Heart left ventricle (tissue), 16 donors: ENCODE data around the gene PSMD9. TPM values are rescaled to one million over a fixed set of nuclear protein-coding genes. Genes with fewer than 3 reads are reported as not detected.

Experiments
- ATAC-seq, 4 donors: fragments of 200-7000 bp; cut with Tn5 transposase; one replicate each; pipeline ENCODE4 v1.9.1; 2020 to 2022; ENCODE audit warnings: moderate library complexity in 4 of 4, mild to moderate bottlenecking in 3 of 4, moderate number of reproducible peaks in 1 of 4
- DNase-seq, 5 donors: peaks; one replicate each; pipeline ENCODE4 v3.0.0-alpha.2; 2020
- H3K27ac ChIP-seq, 12 donors: fragments of 200-600 bp; sonication (generic) in 4 of 12; one replicate each; pipeline versions ENCODE4 v1.5.0 to v1.8.0; 2016 to 2022; ENCODE audit warnings: mild to moderate bottlenecking in 2 of 12
- H3K27me3 ChIP-seq, 9 donors: fragments of 200-600 bp; sonication (generic) in 2 of 9; one replicate each; pipeline versions ENCODE4 v1.5.1 to v1.8.0; 2016 to 2022; ENCODE audit warnings: mild to moderate bottlenecking in 3 of 9
- H3K36me3 ChIP-seq, 9 donors: fragments of 200-600 bp; sonication (generic) in 2 of 9; one replicate each; pipeline versions ENCODE4 v1.5.0 to v1.8.0; 2018 to 2022; ENCODE audit warnings: mild to moderate bottlenecking in 2 of 9
- H3K4me1 ChIP-seq, 12 donors: fragments of 200-600 bp; sonication (generic) in 4 of 12; one replicate each; pipeline versions ENCODE4 v1.5.0 to v1.8.0; 2016 to 2022; ENCODE audit warnings: mild to moderate bottlenecking in 3 of 12
- H3K4me3 ChIP-seq, 12 donors: fragments of 200-600 bp; sonication (generic) in 4 of 12; one replicate each; pipeline versions ENCODE4 v1.5.0 to v1.8.0; 2017 to 2022; ENCODE audit warnings: mild to moderate bottlenecking in 9 of 12, moderate library complexity in 4 of 12
- H3K9me3 ChIP-seq, 12 donors: fragments of 200-600 bp; sonication (generic) in 4 of 12; one replicate each; pipeline versions ENCODE4 v1.5.0 to v1.8.0; 2016 to 2022; ENCODE audit warnings: mild to moderate bottlenecking in 1 of 12
- CTCF ChIP-seq, 12 donors: fragments of 200-600 bp; sonication (generic) in 4 of 12; IDR thresholded peaks; one replicate each; pipeline versions ENCODE4 v1.5.0 to v1.8.0; 2018 to 2022; ENCODE audit warnings: antibody characterized with exemption in 12 of 12, mild to moderate bottlenecking in 5 of 12
- POLR2A ChIP-seq, 2 donors: fragments of 450-650 bp; IDR thresholded peaks; one replicate each; pipeline ENCODE4 v1.6.1; 2017; ENCODE audit warnings: antibody characterized with exemption in 2 of 2, mild to moderate bottlenecking in 2 of 2, moderate library complexity in 2 of 2
- WGBS, 4 donors: extraction: QIAGEN DNeasy Blood & Tissue Kit in 2 of 4; methylation state at CpG; one replicate each; pipeline versions ENCODE4 v1.1.5 to v1.1.7; 2013 to 2018; 5-methylcytosine and 5-hydroxymethylcytosine counted together
- intact Hi-C, 10 donors: fragments of 100-400 bp; cut with DNase I; formaldehyde crosslinking; loops; one replicate each; pipeline versions ENCODE4 v1.11.1 to v1.14.2; 2022
- polyA plus RNA-seq, 2 donors: library from polyadenylated mRNA; stranded (reverse); fragments of 200-250 nt; gene quantifications; one replicate each; pipeline ENCODE4 v1.2.3, GENCODE V29; 2013
- total RNA-seq, 9 donors: library from RNA; depleted of rRNA in 2 of 9; stranded (reverse); fragments of >200 nt in 2 of 9; fragmentation: NEBNext Ultra II Directional in 3 of 9; extraction: Animal tissue kit (Norgen Biotek cat#: 25700) in 3 of 9; gene quantifications; one replicate each; pipeline versions ENCODE4 v1.1.0 to v1.2.4, GENCODE V29; 2016 to 2023
- donor health status: ischemic (EF 13 %, LVEDD 7.1; RV severe dilation, severe dysfunction).
- donor health status: healthy with polysubstance abuse.
- donor health status: DM: no; HTN: yes; CAD: no.
- donor health status: DM: no; HTN: no; CAD: no.
- donor health status: ischemic (EF 25% LVEDD 6.9; RV normal size, moderate dysfunction).
- donor health status: ischemic (EF 25% LVEDD 5.7; RV mildly dilated, moderate dysfunction).
- donor health status: healthy.
- donor health status: DM: yes; HTN: yes; CAD: no.
- donor health status: ischemic (EF 35%, LVEDD 5.7; RV mildly dilated, moderate dysfunction).
- donor health status: nonischemic (EF 11% LVEDD 7.7; RV severe dilation, severe dysfunction).
- donor health status: DM: yes; HTN: yes; CAD: no.
- donor health status: PGD.
- donor health status: ischemic (EF 29% LVEDD 5.4; RV normal size, mild dysfunction).
- donor health status: nonischemic (EF 23%, LVEDD 6.1; RV moderate dilation, normal function).

PSMD9 gene
- total and polyA plus RNA-seq, 11 donors, result 24.8 to 133 (median 37.9) TPM

- no peaks in the 10 kb centered on the region for H3K9me3 ChIP-seq
- 92 to 97% (median 94%) methylated on average over 8 to 14 of the region's 14 CpGs for WGBS, 4 donors
- no peak for TF ChIP-seq CTCF (IDR thresholded peaks at IDR 0.05)
- TF ChIP-seq POLR2A (IDR thresholded peaks at IDR 0.05), result no peak
- H3K27ac ChIP-seq, result no peak overlapping the region
- no peaks in the 10 kb centered on the region for H3K27me3 ChIP-seq
- DNase-seq (no peak), ATAC-seq (no peak)
- no peak overlapping the region for H3K4me3 ChIP-seq
- H3K36me3 ChIP-seq, result peaks cover 0 to 97% (median 93%) of the 10 kb centered on the region in 9 donors
- no peaks in the 10 kb centered on the region for H3K4me1 ChIP-seq
- intact Hi-C loops, result no loop called here
Observed at GRCh38 chr12:121899590-121899989, 11.0 kb downstream of the PSMD9 start.

- H3K27me3 ChIP-seq, result no peaks in the 10 kb centered on the region
- no peak for DNase-seq
- H3K9me3 ChIP-seq, result no peaks in the 10 kb centered on the region
- peak in 1 of 4 donors; percentile 27 for ATAC-seq
- intact Hi-C loops, result no loop called here
- no peak overlapping the region for H3K4me3 ChIP-seq
- H3K4me1 ChIP-seq, result no peaks in the 10 kb centered on the region
- TF ChIP-seq CTCF (IDR thresholded peaks at IDR 0.05) (no peak), POLR2A (IDR thresholded peaks at IDR 0.05) (no peak)
- H3K36me3 ChIP-seq, result peaks cover 0 to 98% (median 96%) of the 10 kb centered on the region in 9 donors
- WGBS, 4 donors, result 94 to 100% (median 94%) methylated on average over 1 to 2 of the region's 2 CpGs
- H3K27ac ChIP-seq, result no peak overlapping the region
Observed at GRCh38 chr12:121903202-121903601, 14.6 kb downstream of the PSMD9 start.

GRCh38 chr12:121905746-121906145 lies 17.2 kb downstream of the PSMD9 start:
- H3K4me3 ChIP-seq, result no peak overlapping the region
- TF ChIP-seq POLR2A (IDR thresholded peaks at IDR 0.05), result no peak
- TF ChIP-seq CTCF (IDR thresholded peaks at IDR 0.05), result no peak
- DNase-seq (no peak), ATAC-seq (no peak)
- H3K36me3 ChIP-seq, result peaks cover 0 to 99% (median 95%) of the 10 kb centered on the region in 9 donors
- WGBS, 4 donors, result 70 to 78% (median 75%) methylated on average over 4 of the region's 4 CpGs
- no peaks in the 10 kb centered on the region for H3K9me3 ChIP-seq
- no peaks in the 10 kb centered on the region for H3K27me3 ChIP-seq
- H3K4me1 ChIP-seq, result no peaks in the 10 kb centered on the region
- H3K27ac ChIP-seq, result no peak overlapping the region
- intact Hi-C loops, result no loop called here

GRCh38 chr12:121908702-121909101 lies 20.1 kb downstream of the PSMD9 start:
- no peaks in the 10 kb centered on the region for H3K4me1 ChIP-seq
- H3K36me3 ChIP-seq, result peaks cover 0 to 98% (median 90%) of the 10 kb centered on the region in 9 donors
- TF ChIP-seq CTCF (IDR thresholded peaks at IDR 0.05), result no peak
- no peak for TF ChIP-seq POLR2A (IDR thresholded peaks at IDR 0.05)
- H3K27me3 ChIP-seq, result no peaks in the 10 kb centered on the region
- intact Hi-C loops, result no loop called here
- DNase-seq (no peak), ATAC-seq (no peak)
- H3K27ac ChIP-seq, result no peak overlapping the region
- no peaks in the 10 kb centered on the region for H3K9me3 ChIP-seq
- WGBS, 4 donors, result 70 to 76% (median 75%) methylated on average over 2 of the region's 2 CpGs
- H3K4me3 ChIP-seq, result no peak overlapping the region
